ENCODE measurements around the gene EIF1AX.
"Not testable (repeated sequence)": the region's sequence is repeated elsewhere in the genome, so short reads cannot be mapped to it uniquely, and the experiment has no call there.

Gene EIF1AX

DNA sequence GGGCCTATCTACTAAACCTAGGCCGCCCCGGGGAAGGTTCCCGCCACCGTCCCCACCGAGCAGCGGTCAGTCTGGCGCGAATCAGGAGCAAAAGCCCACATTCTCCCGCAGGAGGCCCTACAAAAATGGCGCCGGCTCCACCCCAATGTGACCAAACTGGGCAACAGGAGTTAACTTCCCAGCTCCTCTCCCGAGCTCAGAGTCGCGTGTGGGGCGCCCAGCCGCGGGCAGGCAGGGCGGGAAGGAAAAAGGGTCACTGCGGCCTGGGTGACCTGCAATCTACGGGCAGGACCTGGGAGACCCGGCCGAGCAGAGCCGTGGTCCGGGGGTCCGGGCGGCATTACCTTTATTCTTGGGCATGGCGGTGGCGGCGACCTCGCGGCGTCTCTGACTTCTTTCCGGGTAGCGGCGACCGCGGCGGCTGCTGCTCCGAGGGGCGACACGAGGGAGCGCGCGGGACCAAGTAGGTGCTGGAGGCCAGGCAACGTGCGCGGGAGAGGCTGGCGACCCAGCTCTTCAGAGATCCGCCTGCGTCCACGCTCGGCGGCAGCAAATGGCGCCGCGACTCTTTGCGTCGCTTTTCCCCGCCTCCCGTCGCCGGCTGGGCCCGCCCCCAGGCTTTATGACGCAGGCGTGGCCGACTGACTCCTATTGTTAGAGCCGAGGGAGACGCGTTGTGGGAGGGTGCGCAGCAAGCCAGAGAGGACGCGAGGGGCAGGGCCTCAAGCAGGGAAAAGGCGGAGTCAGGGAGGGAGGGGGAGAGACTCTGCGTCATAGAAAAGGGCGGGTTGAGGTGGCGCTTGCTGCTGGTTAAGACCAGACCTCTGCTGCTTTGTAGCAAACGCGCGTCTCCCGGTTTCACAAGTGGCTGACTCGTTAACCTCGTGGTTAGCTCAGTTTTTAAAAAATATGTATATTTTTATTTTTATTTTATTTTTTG, at the start of gene EIF1AX:
TSS of gene EIF1AX (minus strand) at position 558 of the 940 bp plus-strand sequence. CDS start at position 360, 198 bp downstream.
- peak; percentile 99 for DNase-seq

GRCh38 chrX:20189171-20189570, 47.5 kb upstream of the EIF1AX start:
- no peak for DNase-seq

DNA sequence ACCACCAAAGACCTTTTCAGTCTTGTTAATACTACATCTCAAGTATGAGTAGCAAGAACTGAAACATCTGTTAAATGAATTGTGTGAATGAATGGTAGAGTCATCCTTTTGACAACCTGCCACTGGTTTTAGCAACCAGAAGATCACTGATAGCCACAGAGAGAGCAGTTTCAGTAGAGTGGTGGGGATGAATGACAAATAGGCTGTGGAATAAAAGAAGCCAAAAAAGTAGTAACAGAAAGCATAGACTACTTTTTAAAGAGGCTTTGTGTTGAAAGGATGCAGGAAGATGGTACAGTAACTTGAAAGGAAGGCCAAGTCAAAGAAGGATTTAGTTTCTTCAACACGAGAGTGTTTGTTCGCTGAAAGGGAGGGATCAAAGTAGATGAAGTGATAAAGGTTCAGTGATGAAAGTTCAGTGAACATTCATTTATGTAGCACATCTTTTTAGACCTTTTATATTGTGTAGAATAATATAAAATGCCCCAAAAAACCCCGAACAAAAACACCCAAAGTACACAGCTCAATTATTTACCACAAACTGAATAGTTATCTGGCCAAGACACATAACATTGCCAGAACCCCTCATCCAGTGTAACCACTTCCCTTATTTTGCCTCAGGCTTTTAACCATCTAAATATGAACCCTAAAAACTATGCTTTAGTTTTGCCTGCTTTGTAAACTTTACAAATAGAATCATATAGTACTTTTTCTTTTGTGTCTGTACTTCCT, 40.1 kb upstream of the EIF1AX start:
- DNase-seq = no peak

- peak; percentile 5 for DNase-seq
Measured at GRCh38 chrX:20177093-20177492, 35.5 kb upstream of the EIF1AX start.

DNA sequence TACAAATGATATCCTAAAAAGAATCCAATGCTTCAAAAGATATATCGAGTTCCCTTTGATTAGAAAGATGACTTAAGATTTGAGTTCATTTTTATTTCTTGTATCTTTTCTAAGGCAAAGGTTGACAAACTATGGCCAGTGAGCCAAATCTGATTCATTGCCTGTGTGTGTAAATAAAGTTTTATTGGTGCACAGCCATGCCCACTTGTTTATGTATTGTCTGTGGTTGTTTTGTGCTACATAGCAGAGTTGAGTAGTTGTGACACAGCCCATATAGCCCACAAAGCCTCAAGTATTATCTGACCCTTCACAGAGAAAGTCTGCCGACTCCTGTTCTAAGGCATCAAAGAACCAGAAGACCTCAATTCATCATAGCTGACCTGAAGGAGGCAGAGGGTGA, 32.2 kb upstream of the EIF1AX start:
- DNase-seq = no peak

DNA sequence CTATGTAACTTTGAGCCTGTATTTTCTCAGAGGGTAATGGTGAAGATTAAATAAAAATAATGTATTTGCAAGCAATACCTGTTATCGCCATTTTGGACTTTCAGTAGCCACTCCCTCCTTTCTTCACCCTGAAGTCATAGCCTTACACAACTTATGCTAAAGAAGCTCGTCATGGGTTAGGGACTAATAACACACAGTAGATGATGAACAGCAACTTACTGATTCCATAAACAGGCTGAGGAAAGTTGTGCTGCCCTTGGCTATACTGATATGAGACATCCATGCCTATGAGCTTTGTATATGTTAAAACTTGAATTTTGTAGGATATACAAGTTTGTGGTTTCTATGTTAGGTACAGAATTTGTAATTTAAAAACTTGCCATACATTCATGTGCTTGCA, 31.7 kb upstream of the EIF1AX start:
- no peak for DNase-seq

- no peak for DNase-seq
Measured at GRCh38 chrX:20171887-20172286, 30.2 kb upstream of the EIF1AX start.

- DNase-seq = not testable (repeated sequence)
Measured at GRCh38 chrX:20162516-20162915, 20.9 kb upstream of the EIF1AX start.

GRCh38 chrX:20159797-20160385, 18.3 kb upstream of the EIF1AX start:
- no peak for DNase-seq

GRCh38 chrX:20151689-20152088, 10.1 kb upstream of the EIF1AX start:
- no peak for DNase-seq

- no peak for DNase-seq
Measured at GRCh38 chrX:20149326-20149725, 7.7 kb upstream of the EIF1AX start.

DNA sequence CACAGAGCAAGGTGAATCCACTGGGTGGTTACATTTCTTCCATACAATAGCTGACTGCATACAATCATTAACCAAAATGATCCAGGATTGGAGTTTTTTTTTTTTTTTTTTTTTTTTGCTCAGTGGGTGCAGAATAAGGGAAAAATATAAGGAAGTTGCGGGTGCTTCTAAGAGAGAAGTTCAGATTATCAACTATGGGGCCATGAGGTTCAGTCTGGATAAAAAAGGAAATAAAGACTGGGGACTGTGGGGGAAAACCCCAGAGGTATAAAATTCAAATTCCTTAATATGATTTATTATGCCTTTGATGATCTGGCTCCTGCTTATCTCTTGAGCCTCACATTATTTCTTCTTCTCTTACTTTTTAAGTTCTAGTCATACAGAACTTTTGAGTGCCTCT, 5.9 kb upstream of the EIF1AX start:
- peak; percentile 57 for DNase-seq

GRCh38 chrX:20144491-20144890, 2.9 kb upstream of the EIF1AX start:
- peak; percentile 50 for DNase-seq

DNA sequence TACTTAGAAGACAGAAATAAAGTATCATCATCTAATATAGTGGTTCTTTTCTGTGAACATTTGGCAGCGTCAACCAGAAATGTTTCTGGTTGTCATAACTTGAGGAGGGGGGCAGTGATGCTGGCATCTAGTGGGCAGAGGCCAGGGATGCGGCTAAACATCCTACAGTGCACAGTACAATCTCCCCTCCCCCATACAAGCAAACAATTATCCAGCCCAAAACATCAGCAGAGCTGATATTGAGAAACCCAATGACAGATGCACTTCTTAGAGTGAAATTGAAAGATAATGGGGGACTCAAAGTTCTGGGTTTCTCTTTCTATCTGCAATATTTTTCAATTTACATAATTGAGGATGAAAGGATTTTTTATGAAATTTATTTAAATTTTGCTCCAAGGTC, 1.9 kb upstream of the EIF1AX start:
- DNase-seq = peak; percentile 17

- no peak for DNase-seq
Measured at GRCh38 chrX:20143111-20143510, 1.5 kb upstream of the EIF1AX start.

DNA sequence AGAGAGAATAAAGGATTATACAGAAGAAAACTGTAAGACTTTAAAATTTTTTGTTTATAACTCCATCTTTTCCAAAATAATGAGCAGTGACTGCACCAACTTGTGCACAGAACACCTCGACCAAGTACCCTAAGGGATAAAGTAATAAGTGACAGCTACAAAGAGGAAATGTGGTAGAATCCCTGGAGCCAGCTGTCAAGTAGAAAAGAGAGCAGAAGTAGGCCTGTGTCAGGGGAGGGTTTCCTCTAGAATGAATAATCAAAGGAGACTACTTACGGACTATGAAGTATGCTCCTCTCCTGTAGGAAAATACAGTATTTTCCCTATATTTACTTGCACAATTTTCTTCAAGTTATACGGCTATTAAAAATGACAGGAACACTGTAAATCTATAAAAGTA, 1.2 kb downstream of the EIF1AX start:
- DNase-seq = peak; percentile 8

GRCh38 chrX:20139966-20140365, 1.7 kb downstream of the EIF1AX start:
- no peak for DNase-seq

GRCh38 chrX:20135944-20136343, 5.7 kb downstream of the EIF1AX start:
- no peak for DNase-seq

- DNase-seq = no peak
Measured at GRCh38 chrX:20132666-20133065, 9.0 kb downstream of the EIF1AX start.

DNA sequence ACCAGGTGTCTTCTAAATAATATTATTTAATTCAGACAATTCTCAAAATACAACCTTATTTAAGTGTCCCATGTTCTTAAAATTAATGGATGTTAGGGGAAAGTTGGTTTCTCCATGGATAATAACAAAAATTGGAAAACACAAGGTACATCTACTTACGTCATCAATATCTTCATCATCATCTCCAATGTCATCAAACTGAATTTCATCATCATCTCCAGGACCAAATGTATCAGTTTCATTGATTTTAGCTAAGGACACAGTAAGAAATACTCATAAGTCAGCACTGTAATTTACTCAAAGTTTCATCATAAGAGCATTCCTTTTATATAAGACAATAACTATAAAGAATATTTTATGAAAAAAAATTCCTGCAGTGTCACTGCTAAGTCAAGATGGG, 11.3 kb downstream of the EIF1AX start:
- DNase-seq = no peak

- DNase-seq = no peak
Measured at GRCh38 chrX:20129547-20129946, 12.1 kb downstream of the EIF1AX start.

GRCh38 chrX:20128670-20129069, 13.0 kb downstream of the EIF1AX start:
- no peak for DNase-seq

DNA sequence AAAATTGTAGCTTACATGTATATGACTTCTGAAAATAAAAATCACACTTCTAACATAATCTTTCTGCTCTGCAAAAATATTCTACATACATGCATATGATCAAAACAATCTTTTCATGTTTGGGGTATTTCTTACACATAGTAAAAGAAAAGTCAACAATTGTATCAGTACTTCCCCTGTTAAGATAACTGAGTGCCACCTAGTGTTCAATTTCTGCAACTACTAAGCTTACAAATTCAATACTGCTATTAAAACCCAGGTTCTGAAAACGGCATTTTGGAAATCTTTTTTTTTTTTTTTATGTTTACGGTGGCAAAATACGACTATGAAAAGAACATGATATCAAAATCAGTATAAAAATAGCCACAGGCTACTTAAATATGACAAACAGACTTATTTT, 14.2 kb downstream of the EIF1AX start:
- peak; percentile 10 for DNase-seq

DNA sequence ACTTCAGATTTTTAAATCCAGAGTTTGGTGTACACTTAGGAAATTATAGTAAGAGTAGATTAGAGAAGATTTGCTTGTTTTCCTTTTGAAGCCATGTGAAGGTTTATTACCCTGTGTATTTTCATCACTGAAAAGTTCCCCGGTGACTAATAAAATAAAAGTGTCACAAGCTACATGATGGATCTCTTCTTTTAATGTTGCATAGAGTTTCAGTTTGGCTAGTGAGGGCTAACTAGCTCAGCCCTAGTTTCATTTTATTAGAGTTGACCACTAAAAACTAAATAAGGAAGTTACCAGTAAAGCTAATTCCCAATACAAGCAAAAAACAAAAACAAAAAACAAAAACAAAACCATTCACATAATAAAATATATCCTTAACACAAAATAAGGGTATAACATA, 14.8 kb downstream of the EIF1AX start:
- not testable (repeated sequence) for DNase-seq

All from DMS53 (cell line).